GM21619 (cell line): ENCODE data around the gene CASR.
"Not testable (repeated sequence)": the region's sequence is repeated elsewhere in the genome, so short reads cannot be mapped to it uniquely, and the experiment has no call there.

ENCODE experiments used
- ATAC-seq: cut with Tn5 transposase; IDR thresholded peaks from one replicate; pipeline ENCODE4 v1.9.1; 2021; ENCODE audit not compliant: unreplicated experiment

Gene CASR, protein sequence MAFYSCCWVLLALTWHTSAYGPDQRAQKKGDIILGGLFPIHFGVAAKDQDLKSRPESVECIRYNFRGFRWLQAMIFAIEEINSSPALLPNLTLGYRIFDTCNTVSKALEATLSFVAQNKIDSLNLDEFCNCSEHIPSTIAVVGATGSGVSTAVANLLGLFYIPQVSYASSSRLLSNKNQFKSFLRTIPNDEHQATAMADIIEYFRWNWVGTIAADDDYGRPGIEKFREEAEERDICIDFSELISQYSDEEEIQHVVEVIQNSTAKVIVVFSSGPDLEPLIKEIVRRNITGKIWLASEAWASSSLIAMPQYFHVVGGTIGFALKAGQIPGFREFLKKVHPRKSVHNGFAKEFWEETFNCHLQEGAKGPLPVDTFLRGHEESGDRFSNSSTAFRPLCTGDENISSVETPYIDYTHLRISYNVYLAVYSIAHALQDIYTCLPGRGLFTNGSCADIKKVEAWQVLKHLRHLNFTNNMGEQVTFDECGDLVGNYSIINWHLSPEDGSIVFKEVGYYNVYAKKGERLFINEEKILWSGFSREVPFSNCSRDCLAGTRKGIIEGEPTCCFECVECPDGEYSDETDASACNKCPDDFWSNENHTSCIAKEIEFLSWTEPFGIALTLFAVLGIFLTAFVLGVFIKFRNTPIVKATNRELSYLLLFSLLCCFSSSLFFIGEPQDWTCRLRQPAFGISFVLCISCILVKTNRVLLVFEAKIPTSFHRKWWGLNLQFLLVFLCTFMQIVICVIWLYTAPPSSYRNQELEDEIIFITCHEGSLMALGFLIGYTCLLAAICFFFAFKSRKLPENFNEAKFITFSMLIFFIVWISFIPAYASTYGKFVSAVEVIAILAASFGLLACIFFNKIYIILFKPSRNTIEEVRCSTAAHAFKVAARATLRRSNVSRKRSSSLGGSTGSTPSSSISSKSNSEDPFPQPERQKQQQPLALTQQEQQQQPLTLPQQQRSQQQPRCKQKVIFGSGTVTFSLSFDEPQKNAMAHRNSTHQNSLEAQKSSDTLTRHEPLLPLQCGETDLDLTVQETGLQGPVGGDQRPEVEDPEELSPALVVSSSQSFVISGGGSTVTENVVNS

GRCh38 chr3:122183521-122183892 is at the start of gene CASR:
Gene CASR, plus strand, starts transcription at chr3:122183668. Its CDS starts 70,522 bp downstream, at chr3:122254190.
- ATAC-seq, result no peak

DNA sequence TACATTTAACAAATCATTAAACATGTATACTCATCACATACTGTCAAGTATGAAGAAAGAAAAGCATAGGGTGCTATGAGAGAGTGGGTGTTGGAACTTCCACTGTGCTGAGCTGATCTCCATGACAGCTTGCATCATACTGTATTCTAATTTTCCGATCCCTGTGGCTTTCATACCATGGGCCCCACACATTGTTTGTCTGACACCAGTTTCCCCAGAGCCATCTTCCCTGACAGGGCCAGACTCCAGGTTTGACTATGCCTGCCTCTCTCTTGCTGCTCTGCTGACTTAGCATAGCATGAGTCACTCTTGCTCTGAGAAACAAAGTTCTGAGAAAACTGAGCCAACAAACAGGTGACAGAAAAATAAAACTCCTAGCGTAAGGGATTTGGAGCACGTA is 37.0 kb upstream of the CASR start:
- peak; percentile 88 for ATAC-seq

DNA sequence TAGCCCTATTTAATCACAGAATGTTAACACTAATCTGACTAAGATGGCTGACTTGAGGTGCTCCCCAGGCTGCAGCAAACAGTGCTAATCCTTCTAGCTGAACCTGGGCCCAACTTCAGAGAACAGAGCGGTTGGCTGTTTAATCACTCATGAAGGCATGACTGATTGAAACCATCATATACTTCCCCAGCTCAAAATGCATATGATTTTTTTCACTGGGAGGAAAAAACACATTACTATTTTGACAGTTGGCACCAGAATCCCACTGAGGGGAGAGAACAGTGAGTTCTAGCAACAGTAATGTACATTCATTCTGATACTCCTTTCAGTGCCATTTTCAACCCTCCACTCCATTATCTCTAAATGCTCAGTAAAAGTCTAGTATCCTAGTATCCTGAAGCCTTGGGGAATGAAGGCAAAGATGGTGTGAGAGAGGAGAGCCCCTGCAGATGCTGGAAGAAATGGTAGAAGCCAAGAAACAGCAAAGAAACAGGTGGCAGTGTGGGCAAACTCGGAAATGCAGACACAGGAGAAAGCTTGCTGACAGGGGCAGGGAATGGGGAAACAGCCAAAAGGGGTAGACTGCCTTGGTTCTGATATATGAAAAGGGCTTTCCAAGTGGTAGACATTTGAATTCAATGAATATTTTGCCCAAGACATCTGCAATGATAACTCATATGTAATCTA is 34.4 kb upstream of the CASR start:
- no peak for ATAC-seq

DNA sequence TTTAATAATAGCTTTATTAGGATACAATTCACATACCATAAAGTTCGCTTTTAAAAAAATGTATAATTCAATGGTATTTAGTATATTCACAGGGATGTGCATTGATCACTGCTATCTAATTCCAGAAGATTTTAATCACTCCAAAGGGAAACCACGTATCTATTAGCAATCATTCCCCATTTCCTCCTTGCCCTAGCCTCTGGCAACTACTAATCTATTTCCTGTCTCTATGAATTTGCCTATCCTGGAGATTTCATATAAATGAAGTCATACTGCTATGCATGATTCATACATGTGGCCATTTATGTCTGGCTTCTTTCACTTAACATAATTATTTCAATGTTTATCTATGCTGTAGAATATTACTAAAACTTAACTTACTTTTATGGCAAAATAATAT is 32.0 kb upstream of the CASR start:
- ATAC-seq, result no peak

DNA sequence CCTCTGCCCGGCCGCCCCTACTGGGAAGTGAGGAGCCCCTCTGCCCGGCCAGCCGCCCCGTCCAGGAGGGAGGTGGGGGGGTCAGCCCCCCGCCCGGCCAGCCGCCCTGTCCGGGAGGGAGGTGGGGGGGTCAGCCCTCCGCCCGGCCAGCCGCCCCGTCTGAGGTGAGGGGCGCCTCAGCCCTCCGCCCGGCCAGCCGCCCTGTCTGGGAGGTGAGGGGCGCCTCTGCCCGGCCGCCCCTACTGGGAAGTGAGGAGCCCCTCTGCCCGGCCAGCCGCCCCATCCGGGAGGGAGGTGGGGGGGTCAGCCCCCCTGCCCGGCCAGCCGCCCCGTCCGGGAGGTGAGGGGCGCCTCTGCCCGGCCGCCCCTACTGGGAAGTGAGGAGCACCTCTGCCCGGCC is 18.5 kb upstream of the CASR start:
- ATAC-seq, result not testable (repeated sequence)

GRCh38 chr3:122167630-122168029 is 15.8 kb upstream of the CASR start:
- no peak for ATAC-seq

DNA sequence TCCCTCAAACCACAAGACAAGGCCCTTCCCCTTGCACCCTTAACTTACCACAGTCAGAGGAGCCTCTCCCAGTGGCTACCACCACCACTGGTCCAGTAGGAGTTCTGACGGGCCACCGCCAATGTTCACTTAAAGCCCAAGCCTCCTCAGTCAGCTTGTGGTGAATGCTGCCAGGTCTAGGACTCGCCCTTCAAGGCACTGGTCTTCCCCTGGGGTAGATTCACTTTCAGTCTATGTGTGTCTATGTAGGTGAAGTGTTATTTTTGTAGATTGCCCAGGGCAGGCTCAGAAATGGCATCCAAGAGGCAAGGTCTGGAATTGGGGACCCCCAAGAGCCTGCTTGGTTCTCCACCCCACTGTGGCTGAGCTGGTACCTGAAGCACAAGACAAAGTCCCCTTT is 15.4 kb upstream of the CASR start:
- ATAC-seq, result no peak

- ATAC-seq, result no peak
These were observed 13.6 kb upstream of the CASR start for GRCh38 chr3:122169911-122170310.

GRCh38 chr3:122171361-122171760 is 12.1 kb upstream of the CASR start:
- ATAC-seq, result not testable (repeated sequence)

GRCh38 chr3:122178711-122179110 is 4.8 kb upstream of the CASR start:
- no peak for ATAC-seq

- no peak for ATAC-seq
These were observed 574 bp downstream of the CASR start for GRCh38 chr3:122183893-122184590.

DNA sequence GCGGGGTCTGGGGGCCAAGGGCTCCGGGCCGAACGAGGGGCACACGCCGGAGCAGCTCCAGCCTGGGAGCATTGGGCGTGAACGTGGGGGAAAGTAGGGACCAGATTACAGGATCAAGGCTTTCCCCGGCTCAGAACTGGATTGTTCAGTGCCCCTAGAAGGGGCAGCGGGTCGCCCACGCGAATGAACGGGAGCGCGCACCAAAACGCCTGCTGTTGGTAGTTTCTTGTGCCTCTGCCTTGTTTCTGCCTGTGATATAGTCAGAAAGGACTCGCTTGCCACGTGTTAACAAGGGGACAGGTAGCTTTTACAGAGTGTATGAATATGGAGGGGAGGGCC is 1.1 kb downstream of the CASR start:
- no peak for ATAC-seq

GRCh38 chr3:122186372-122186771 is 2.9 kb downstream of the CASR start:
- ATAC-seq, result no peak

DNA sequence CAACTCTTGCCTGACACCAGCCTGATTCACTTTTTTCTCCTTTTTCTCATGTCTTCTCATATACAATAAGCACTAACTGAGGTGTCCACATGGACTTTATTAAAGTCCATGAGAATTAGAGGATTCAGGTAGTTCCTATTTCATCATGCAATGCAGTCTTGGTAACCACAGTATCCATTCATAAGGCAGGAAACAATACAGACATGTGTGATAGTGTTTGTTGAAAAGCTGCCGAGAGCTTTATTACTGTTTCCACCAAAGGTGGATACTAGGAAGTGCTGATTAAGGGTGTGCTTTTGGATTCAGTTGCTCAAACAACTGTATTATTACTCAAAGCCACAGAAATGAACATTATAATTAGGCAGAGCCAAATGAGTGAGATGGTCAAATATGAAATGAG is 5.3 kb downstream of the CASR start:
- no peak for ATAC-seq

GRCh38 chr3:122189357-122189756 is 5.9 kb downstream of the CASR start:
- no peak for ATAC-seq

DNA sequence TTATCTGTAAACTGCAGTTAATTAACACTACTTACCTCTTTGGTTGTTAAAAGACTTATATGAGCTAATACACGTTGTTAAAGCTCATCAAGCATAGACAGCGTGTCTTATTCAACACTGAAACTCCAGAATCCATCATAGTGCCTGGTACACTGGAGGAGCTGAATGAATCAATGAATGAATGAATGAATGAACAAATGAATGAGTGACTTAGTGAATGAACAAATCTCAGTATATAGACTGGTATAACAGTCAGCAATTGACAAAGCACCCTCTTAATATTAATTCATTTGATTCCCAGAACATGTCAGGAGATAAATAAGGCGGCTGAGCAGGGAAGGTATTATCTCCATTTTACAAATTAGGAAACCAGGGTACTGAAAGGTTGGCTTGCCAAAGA is 7.1 kb downstream of the CASR start:
- ATAC-seq, result no peak

DNA sequence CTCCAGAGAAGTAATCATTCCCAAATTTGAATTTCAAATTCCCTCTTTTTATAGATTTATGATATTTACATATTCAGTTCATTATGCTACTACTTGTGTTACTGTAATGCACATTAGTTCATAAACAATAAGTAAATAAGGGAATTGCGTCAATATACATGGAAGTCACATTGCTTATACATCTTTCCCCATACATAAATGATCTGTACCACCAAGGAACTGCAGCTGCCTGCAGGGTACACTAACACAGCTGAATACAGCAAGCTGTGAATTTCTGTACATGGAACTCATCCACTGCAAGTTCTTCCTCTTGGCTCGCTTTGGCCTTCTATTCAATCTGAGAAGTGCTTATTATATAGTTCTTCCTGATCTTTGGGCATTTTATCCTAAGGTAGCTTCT is 15.5 kb downstream of the CASR start:
- no peak for ATAC-seq

DNA sequence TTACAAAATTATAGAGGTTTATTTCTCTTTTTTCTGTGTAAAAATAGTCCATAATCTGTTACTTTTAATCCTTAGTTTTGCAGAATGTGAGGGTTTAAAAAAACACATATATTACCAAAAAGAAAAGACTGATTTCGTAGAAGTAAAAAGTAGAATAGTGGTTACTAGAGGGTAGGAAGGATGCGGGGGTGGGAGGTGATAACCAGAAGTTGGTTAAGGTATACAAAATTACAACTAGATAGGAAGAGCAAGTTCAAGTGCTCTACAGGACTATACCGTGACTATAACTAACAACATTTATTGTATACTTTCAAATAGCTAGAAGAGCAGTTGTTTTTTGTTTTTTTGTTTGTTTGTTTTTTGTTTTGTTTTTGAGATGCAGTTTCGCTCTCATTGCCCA is 16.1 kb downstream of the CASR start:
- no peak for ATAC-seq

GRCh38 chr3:122200661-122201060 is 17.2 kb downstream of the CASR start:
- no peak for ATAC-seq

DNA sequence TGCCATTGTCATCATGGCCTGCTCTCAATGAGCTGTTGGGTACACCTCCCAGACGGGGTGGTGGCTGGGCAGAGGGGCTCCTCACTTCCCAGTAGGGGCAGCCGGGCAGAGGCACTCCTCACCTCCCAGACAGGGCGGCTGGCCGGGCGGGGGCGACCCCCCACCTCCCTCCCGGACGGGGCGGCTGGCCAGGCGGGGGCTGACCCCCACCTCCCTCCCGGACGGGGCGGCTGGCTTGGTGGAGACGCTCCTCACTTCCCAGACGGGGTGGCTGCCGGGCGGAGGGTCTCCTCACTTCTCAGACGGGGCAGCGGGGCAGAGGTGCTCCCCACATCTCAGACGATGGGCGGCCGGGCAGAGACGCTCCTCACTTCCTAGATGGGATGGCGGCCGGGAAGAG is 18.0 kb downstream of the CASR start:
- ATAC-seq, result not testable (repeated sequence)

- ATAC-seq, result no peak
These were observed 25.1 kb downstream of the CASR start for GRCh38 chr3:122208579-122208978.
